Measurements from ENCODE around the gene KCNAB2. TPM values are rescaled to one million over a fixed set of nuclear protein-coding genes. Genes with fewer than 3 reads are reported as not detected.

Gene KCNAB2
- total RNA-seq, 1 donor from 2014 or later: 3.1 TPM

- H3K4me3 Mint-ChIP-seq (ENCODE audit: unreplicated experiment): no peak overlapping the region
- H3K36me3 Mint-ChIP-seq (ENCODE audit: low read depth, unreplicated experiment): no peaks in the 10 kb centered on the region
- Histone ChIP-seq H3K27me3 (ENCODE audit: insufficient read depth, low read length) (peaks cover 2% of the 10 kb centered on the region), H3K36me3 (ENCODE audit: insufficient read depth, low read length) (no peaks in the 10 kb centered on the region), H3K4me1 (ENCODE audit: insufficient read depth, low read length) (peaks cover 3% of the 10 kb centered on the region), H2AFZ (ENCODE audit: low read depth, low read length) (no peak overlapping the region), H3K9me3 (ENCODE audit: insufficient read depth, low read depth, low read length) (no peaks in the 10 kb centered on the region), H3K79me2 (ENCODE audit: insufficient read depth, low read length) (no peaks in the 10 kb centered on the region), H3K9ac (ENCODE audit: low read length) (no peak overlapping the region), H3K4me2 (ENCODE audit: low read length) (no peak overlapping the region), H3K27ac (ENCODE audit: low read depth, low read length) (no peak overlapping the region), H3K4me3 (ENCODE audit: insufficient read depth, low read depth, low read length) (no peak overlapping the region), H4K20me1 (ENCODE audit: insufficient read depth, low read length) (no peaks in the 10 kb centered on the region)
- peaks cover 3% of the 10 kb centered on the region for H3K4me1 Mint-ChIP-seq (ENCODE audit: low read depth, unreplicated experiment)
- H3K9me3 Mint-ChIP-seq (ENCODE audit: unreplicated experiment): no peaks in the 10 kb centered on the region
- H3K27me3 Mint-ChIP-seq (ENCODE audit: low read depth, unreplicated experiment): peaks cover 17% of the 10 kb centered on the region
- DNase-seq (ENCODE audit: low read depth) (no peak), FAIRE-seq (no peak)
- no peak overlapping the region for H3K27ac Mint-ChIP-seq (ENCODE audit: unreplicated experiment)
- TF ChIP-seq EZH2 (IDR thresholded peaks at IDR 0.05; ENCODE audit: insufficient read depth, low read length) (no peak), CTCF (IDR thresholded peaks at IDR 0.05; ENCODE audit: insufficient read depth, low read depth, low read length) (no peak)
Measured at GRCh38 chr1:6019166-6019845, 26.4 kb upstream of the KCNAB2 start.

- TF ChIP-seq CTCF (IDR thresholded peaks at IDR 0.05; ENCODE audit: insufficient read depth, low read depth, low read length) (no peak), EZH2 (IDR thresholded peaks at IDR 0.05; ENCODE audit: insufficient read depth, low read length) (no peak)
- no peaks in the 10 kb centered on the region for H3K36me3 Mint-ChIP-seq (ENCODE audit: low read depth, unreplicated experiment)
- H3K9me3 Mint-ChIP-seq (ENCODE audit: unreplicated experiment): no peaks in the 10 kb centered on the region
- no peaks in the 10 kb centered on the region for H3K36me3 ChIP-seq (ENCODE audit: insufficient read depth, low read length)
- no peak overlapping the region for H3K9ac ChIP-seq (ENCODE audit: low read length)
- H3K27ac Mint-ChIP-seq (ENCODE audit: unreplicated experiment): no peak overlapping the region
- no peak for DNase-seq (ENCODE audit: low read depth)
- no peaks in the 10 kb centered on the region for H3K79me2 ChIP-seq (ENCODE audit: insufficient read depth, low read length)
- H3K27ac ChIP-seq (ENCODE audit: low read depth, low read length): no peak overlapping the region
- H3K4me2 ChIP-seq (ENCODE audit: low read length): no peak overlapping the region
- no peaks in the 10 kb centered on the region for H3K9me3 ChIP-seq (ENCODE audit: insufficient read depth, low read depth, low read length)
- peaks cover 10% of the 10 kb centered on the region for H3K4me1 ChIP-seq (ENCODE audit: insufficient read depth, low read length)
- H3K27me3 ChIP-seq (ENCODE audit: insufficient read depth, low read length): peaks cover 15% of the 10 kb centered on the region
- H3K27me3 Mint-ChIP-seq (ENCODE audit: low read depth, unreplicated experiment): peaks cover 20% of the 10 kb centered on the region
- no peak overlapping the region for H3K4me3 Mint-ChIP-seq (ENCODE audit: unreplicated experiment)
- H3K4me3 ChIP-seq (ENCODE audit: insufficient read depth, low read depth, low read length): no peak overlapping the region
- no peak overlapping the region for H2AFZ ChIP-seq (ENCODE audit: low read depth, low read length)
- peak; percentile 29 for FAIRE-seq
- H3K4me1 Mint-ChIP-seq (ENCODE audit: low read depth, unreplicated experiment): no peaks in the 10 kb centered on the region
- peaks cover 4% of the 10 kb centered on the region for H4K20me1 ChIP-seq (ENCODE audit: insufficient read depth, low read length)
Measured at GRCh38 chr1:6022193-6022592, 23.5 kb upstream of the KCNAB2 start.

- Histone ChIP-seq H3K9me3 (ENCODE audit: insufficient read depth, low read depth, low read length) (no peaks in the 10 kb centered on the region), H3K36me3 (ENCODE audit: insufficient read depth, low read length) (no peaks in the 10 kb centered on the region), H4K20me1 (ENCODE audit: insufficient read depth, low read length) (peaks cover 4% of the 10 kb centered on the region), H3K27me3 (ENCODE audit: insufficient read depth, low read length) (peaks cover 15% of the 10 kb centered on the region), H2AFZ (ENCODE audit: low read depth, low read length) (no peak overlapping the region), H3K27ac (ENCODE audit: low read depth, low read length) (no peak overlapping the region), H3K4me3 (ENCODE audit: insufficient read depth, low read depth, low read length) (no peak overlapping the region), H3K4me1 (ENCODE audit: insufficient read depth, low read length) (peaks cover 10% of the 10 kb centered on the region), H3K4me2 (ENCODE audit: low read length) (no peak overlapping the region), H3K9ac (ENCODE audit: low read length) (no peak overlapping the region), H3K79me2 (ENCODE audit: insufficient read depth, low read length) (no peaks in the 10 kb centered on the region)
- H3K9me3 Mint-ChIP-seq (ENCODE audit: unreplicated experiment): no peaks in the 10 kb centered on the region
- no peaks in the 10 kb centered on the region for H3K4me1 Mint-ChIP-seq (ENCODE audit: low read depth, unreplicated experiment)
- FAIRE-seq (no peak), DNase-seq (ENCODE audit: low read depth) (no peak)
- H3K36me3 Mint-ChIP-seq (ENCODE audit: low read depth, unreplicated experiment): no peaks in the 10 kb centered on the region
- TF ChIP-seq EZH2 (IDR thresholded peaks at IDR 0.05; ENCODE audit: insufficient read depth, low read length) (no peak), CTCF (IDR thresholded peaks at IDR 0.05; ENCODE audit: insufficient read depth, low read depth, low read length) (no peak)
- H3K27me3 Mint-ChIP-seq (ENCODE audit: low read depth, unreplicated experiment): peaks cover 21% of the 10 kb centered on the region
- H3K4me3 Mint-ChIP-seq (ENCODE audit: unreplicated experiment): no peak overlapping the region
- no peak overlapping the region for H3K27ac Mint-ChIP-seq (ENCODE audit: unreplicated experiment)
Measured at GRCh38 chr1:6023346-6023745, 22.3 kb upstream of the KCNAB2 start.

All from astrocyte (in vitro differentiated cells and primary cell).